NCI-H1436 (cell line): ENCODE measurements around the gene CRACR2A.

Source experiments
- DNase-seq: peaks from one replicate; lab custom pipeline; 2025; lab: John Stamatoyannopoulos, UW

Gene CRACR2A

DNA sequence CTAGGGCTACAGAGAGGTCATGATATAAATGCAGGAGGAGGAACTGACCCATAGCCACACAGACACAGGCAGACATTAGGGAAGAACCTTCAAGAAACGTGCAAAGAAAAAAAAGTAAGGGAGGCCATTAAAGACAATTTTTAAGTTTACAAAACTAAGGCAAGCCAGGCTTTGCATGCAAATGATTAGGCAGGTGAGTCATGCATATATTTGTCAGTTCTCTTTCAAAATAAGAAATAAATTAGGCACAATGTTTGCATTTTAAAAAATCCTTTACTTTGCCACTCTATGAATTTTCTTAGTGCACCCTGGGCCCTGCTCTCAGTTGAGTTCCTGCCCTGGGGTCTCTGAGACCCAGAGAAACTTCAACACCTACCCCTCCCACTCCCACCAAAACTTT, 186.9 kb downstream of the CRACR2A start:
- DNase-seq: no peak
